MCF 10A (cell line): ENCODE results near the gene GRHPR. TPM values are rescaled to one million over a fixed set of nuclear protein-coding genes. Genes with fewer than 3 reads are reported as not detected.
A peak's percentile ranks its signal among the peaks of the same experiment; 100 is the strongest.

Source experiments
- BruUV-seq: library from RNA; stranded (reverse); fragments of 400-500 nt; replicated peaks from 2 replicates; lab custom pipeline; 2021; lab: Mats Ljungman, UMichigan
- CTCF ChIA-PET: fragments of 300-600 bp; sonication (Branson Sonifier 250); formaldehyde crosslinking; extraction: SDS; loops from one replicate; lab custom pipeline; 2021; ENCODE audit warnings: antibody characterized with exemption, inconsistent platforms; lab: Yijun Ruan, JAX
- POLR2A ChIA-PET: fragments of 300-600, 350-650 bp; sonication (Branson Sonifier 250); formaldehyde crosslinking; extraction: SDS; loops from one replicate; lab custom pipeline; 2020; ENCODE audit warnings: antibody characterized with exemption, inconsistent platforms; lab: Yijun Ruan, JAX
- DNase-seq: peaks from one replicate; pipeline ENCODE4 v3.0.0-alpha.2; 2018; ENCODE audit not compliant: unreplicated experiment
- H3K27ac Mint-ChIP-seq: one replicate; pipeline ENCODE4 v1.8.0; 2022; ENCODE audit warnings: mild to moderate bottlenecking, low read depth, mixed read lengths; ENCODE audit not compliant: unreplicated experiment
- H3K27me3 Mint-ChIP-seq: one replicate; pipeline ENCODE4 v1.8.0; 2022; ENCODE audit warnings: mixed read lengths; ENCODE audit not compliant: insufficient read depth, unreplicated experiment
- H3K36me3 Mint-ChIP-seq: one replicate; pipeline ENCODE4 v1.8.0; 2022; ENCODE audit warnings: mild to moderate bottlenecking, moderate library complexity, mixed read lengths; ENCODE audit not compliant: insufficient read depth, unreplicated experiment
- H3K4me1 Mint-ChIP-seq: one replicate; pipeline ENCODE4 v1.8.0; 2022; ENCODE audit warnings: mixed read lengths; ENCODE audit not compliant: insufficient read depth, unreplicated experiment
- H3K4me3 Mint-ChIP-seq: one replicate; pipeline ENCODE4 v1.8.0; 2022; ENCODE audit warnings: mild to moderate bottlenecking, moderate library complexity, mixed read lengths; ENCODE audit not compliant: unreplicated experiment
- H3K9me3 Mint-ChIP-seq: one replicate; pipeline ENCODE4 v1.8.0; 2022; ENCODE audit warnings: mixed read lengths; ENCODE audit not compliant: unreplicated experiment
- CTCF ChIP-seq: fragments of 200-600 bp; IDR thresholded peaks from one replicate; pipeline ENCODE4 v1.8.0; 2022; ENCODE audit warnings: antibody characterized with exemption, mild to moderate bottlenecking; ENCODE audit not compliant: unreplicated experiment
- intact Hi-C: fragments of 100-400 bp; cut with micrococcal nuclease; formaldehyde crosslinking; loops from 2 replicates; pipeline ENCODE4 v1.14.1; 2022
- total RNA-seq: library from RNA; stranded (reverse); gene quantifications from 2 replicates; pipeline ENCODE4 v1.2.3, GENCODE V29; 2022

GRHPR gene
- total RNA-seq, 1 experiment from 2014 or later: 121 TPM

DNA sequence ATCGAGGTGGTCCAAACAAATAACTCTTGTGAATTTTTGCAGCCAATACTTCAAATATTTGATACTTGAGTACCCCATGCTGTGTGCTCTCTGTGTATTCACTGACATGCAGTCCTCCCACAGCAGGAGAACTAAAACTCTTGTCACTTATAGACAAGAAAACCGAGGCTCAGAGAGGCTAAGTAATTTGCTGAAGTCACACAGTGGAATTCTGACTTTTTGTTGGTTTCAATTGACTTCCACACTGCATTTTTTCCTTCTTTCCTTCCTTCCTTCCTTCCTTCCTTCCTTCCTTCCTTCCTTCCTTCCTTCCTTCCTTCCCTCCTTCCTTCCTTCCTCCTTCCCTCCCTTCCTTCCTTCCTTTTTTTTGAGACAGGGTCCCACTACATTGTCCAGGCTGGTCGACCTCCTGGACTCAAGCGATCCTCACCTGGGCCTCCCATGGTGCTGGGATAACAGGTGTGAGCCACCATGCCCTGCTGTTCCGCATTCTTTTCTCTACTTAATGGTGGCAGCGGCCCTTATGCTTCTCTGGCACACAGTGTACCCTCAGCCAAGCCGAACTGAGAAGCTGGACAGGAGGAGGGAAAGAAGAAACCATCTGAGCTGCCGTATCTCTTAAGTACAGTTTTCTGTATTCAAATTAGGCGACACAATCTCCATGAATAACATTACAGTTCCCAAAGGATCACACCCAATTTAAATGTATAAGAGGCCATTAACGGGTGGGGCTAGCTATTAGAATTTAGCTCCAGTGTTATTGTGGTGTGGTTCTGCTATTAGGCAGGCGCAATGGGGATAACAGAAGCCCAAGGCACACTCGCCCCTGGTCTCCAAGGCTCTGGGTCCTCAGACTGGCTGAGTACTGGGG lies 38.4 kb upstream of the GRHPR start:
- CTCF ChIA-PET: no interaction called here
- TF ChIP-seq CTCF: no peak
- Mint-ChIP-seq H3K27me3 (no peaks in the 10 kb centered on the region), H3K9me3 (no peaks in the 10 kb centered on the region), H3K4me3 (no peak overlapping the region), H3K36me3 (no peaks in the 10 kb centered on the region), H3K4me1 (no peaks in the 10 kb centered on the region), H3K27ac (no peak overlapping the region)
- intact Hi-C loops: no loop called here
- DNase-seq: no peak
- no TSS peak for BruUV-seq
- POLR2A ChIA-PET: no interaction called here

- Mint-ChIP-seq H3K27ac (no peak overlapping the region), H3K9me3 (no peaks in the 10 kb centered on the region), H3K36me3 (no peaks in the 10 kb centered on the region), H3K4me1 (no peaks in the 10 kb centered on the region), H3K27me3 (no peaks in the 10 kb centered on the region), H3K4me3 (no peak overlapping the region)
- ChIA-PET CTCF (interaction anchor here (0.7 to 1.0 kb wide), 2 partner anchors 30 to 1647 kb away, joined by 3 read pairs; no protein-coding TSS in a partner anchor), POLR2A (interaction anchor here (1.1 kb wide), 1 partner anchor 9 kb away, joined by 3 read pairs; no protein-coding TSS in a partner anchor)
- intact Hi-C loops: no loop called here
- TF ChIP-seq CTCF: no peak
- BruUV-seq: no TSS peak
- no peak for DNase-seq
Observed at GRCh38 chr9:37385286-37385685, 37.2 kb upstream of the GRHPR start.

GRCh38 chr9:37386988-37387387 lies 35.5 kb upstream of the GRHPR start:
- DNase-seq: no peak
- ChIA-PET POLR2A (no interaction called here), CTCF (interaction anchor here (0.6 kb wide), 1 partner anchor 853 kb away, joined by 7 read pairs; no protein-coding TSS in a partner anchor)
- no peaks in the 10 kb centered on the region for H3K9me3 Mint-ChIP-seq
- no peaks in the 10 kb centered on the region for H3K36me3 Mint-ChIP-seq
- H3K4me3 Mint-ChIP-seq: no peak overlapping the region
- TF ChIP-seq CTCF: no peak
- H3K4me1 Mint-ChIP-seq: no peaks in the 10 kb centered on the region
- H3K27ac Mint-ChIP-seq: no peak overlapping the region
- no peaks in the 10 kb centered on the region for H3K27me3 Mint-ChIP-seq
- intact Hi-C loops: no loop called here
- no TSS peak for BruUV-seq

DNA sequence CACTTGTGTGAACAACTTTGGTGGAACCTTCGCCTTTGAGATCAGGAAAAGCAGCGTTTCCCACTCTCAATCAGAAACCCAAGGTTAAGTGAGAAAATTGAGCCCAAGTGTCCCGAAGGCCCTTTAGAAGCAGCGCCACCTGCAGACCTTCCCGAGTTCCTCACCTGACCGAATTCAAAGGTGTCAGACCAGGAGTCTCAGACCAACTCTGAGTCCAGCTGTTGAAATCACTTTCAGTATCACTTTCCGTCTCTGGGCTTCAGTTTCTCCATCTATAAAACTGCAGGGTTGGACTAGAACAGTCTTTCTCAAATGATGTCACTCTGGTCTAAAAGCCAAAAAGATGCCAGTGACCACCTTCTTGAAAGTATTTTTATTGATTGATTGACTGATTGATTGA lies 31.7 kb upstream of the GRHPR start:
- intact Hi-C loops: no loop called here
- no peaks in the 10 kb centered on the region for H3K36me3 Mint-ChIP-seq
- ChIA-PET CTCF (no interaction called here), POLR2A (no interaction called here)
- peak; percentile 23 for TF ChIP-seq CTCF
- H3K4me3 Mint-ChIP-seq: no peak overlapping the region
- DNase-seq: peak; percentile 54
- peaks cover 11% of the 10 kb centered on the region for H3K27me3 Mint-ChIP-seq
- H3K27ac Mint-ChIP-seq: no peak overlapping the region
- no TSS peak for BruUV-seq
- H3K9me3 Mint-ChIP-seq: no peaks in the 10 kb centered on the region
- no peaks in the 10 kb centered on the region for H3K4me1 Mint-ChIP-seq
